GM21723 (cell line): ENCODE data around the gene UBASH3B.

Source experiments
- ATAC-seq: cut with Tn5 transposase; IDR thresholded peaks from one replicate; pipeline ENCODE4 v1.9.1; 2021; ENCODE audit warnings: mild to moderate bottlenecking, moderate library complexity; ENCODE audit not compliant: unreplicated experiment

The UBASH3B gene

GRCh38 chr11:122781378-122782195 lies 126.1 kb downstream of the UBASH3B start:
- ATAC-seq = peak; percentile 83

GRCh38 chr11:122782222-122782621 lies 126.7 kb downstream of the UBASH3B start:
- no peak for ATAC-seq

GRCh38 chr11:122784325-122784955 lies 128.9 kb downstream of the UBASH3B start:
- no peak for ATAC-seq

DNA sequence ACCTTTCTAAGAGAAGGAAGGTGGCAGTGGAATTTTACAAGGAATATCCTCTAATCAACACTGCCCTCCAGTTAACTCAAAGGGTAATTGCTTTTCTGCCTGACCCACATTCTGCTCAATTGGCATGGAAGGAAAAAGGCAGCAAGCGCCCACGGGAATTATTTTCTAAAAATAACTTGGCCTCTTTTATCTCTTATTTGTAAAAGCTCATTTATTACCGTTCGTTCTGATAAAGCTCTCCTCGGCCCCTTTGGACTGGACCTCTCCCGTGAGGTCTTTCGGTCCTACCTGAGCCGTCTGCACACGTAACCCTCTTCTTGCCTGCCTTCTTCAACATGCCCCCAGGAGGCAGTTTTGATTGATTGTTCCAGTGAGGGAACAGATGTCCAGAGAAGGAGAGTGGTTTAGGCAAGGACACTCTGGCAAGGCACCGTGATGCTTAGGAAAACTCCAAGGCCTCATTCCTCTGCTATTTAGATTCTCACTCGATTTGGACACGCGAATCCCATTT lies 129.6 kb downstream of the UBASH3B start:
- ATAC-seq = no peak

DNA sequence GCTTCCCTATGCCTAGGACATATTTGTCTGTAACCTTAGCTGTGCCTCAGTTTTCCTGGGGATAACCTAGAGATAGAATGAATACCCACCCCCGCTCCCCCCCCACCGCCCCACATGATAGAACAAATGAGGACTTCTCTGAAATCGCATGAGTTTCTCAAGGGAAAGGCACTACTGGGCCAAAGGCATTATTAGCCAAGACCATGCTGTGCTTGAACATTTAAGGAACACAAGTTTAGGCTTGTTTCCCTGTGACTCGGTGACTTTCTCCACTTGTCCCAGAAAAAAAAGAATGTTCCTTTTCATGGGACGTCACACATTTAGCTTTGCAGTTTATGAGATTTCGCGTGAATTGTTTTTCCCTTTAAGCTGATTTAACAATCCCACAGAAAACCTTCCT lies 131.4 kb downstream of the UBASH3B start:
- no peak for ATAC-seq

- ATAC-seq = no peak
These were observed 133.4 kb downstream of the UBASH3B start for GRCh38 chr11:122788781-122789535.

DNA sequence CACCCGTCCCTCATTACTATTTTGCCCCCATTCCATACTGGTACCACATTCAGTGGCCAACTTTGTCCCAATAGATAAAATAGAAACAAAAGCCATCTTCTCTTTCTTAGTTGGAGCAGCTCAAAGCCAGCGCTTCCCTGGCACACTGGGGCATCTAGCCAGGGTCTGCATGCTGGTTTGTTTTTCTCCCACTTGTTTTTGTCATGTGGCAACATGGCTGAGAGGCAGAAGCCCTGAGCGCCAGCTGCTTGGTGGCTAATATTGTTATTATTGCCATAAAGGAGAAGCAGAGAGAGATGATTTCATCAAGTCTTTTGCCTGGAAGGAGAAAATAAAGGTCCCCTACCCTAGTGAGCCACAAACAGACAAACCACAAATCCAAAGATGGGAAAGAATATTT lies 134.4 kb downstream of the UBASH3B start:
- no peak for ATAC-seq

- no peak for ATAC-seq
These were observed 135.9 kb downstream of the UBASH3B start for GRCh38 chr11:122791411-122791810.

GRCh38 chr11:122791836-122792235 lies 136.3 kb downstream of the UBASH3B start:
- no peak for ATAC-seq

GRCh38 chr11:122793515-122793914 lies 138.0 kb downstream of the UBASH3B start:
- ATAC-seq = no peak

GRCh38 chr11:122795307-122795706 lies 139.8 kb downstream of the UBASH3B start:
- no peak for ATAC-seq

GRCh38 chr11:122796128-122796717 lies 140.7 kb downstream of the UBASH3B start:
- ATAC-seq = peak; percentile 69

GRCh38 chr11:122797651-122798050 lies 142.1 kb downstream of the UBASH3B start:
- no peak for ATAC-seq

- ATAC-seq = no peak
These were observed 144.0 kb downstream of the UBASH3B start for GRCh38 chr11:122799406-122800105.

DNA sequence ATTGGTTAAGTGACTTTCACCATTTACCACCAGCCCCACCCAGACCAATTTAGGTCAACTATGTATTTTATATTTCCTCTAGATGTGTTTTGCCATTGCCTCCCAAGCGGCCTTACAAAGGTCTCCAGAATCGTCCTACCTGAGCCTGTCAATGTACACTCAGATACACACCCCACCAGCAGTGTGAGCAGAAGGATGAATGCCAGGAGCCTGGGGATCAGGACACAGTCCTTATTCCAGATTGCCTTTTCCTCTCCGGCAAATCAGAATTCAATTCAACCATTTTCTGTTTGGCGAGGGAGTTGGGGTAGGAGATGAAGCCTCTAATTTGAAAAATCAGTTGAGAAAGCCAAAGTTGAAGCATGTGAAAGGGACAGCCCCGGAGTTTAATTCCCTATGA lies 147.4 kb downstream of the UBASH3B start:
- no peak for ATAC-seq

- no peak for ATAC-seq
These were observed 147.8 kb downstream of the UBASH3B start for GRCh38 chr11:122803306-122803705.

DNA sequence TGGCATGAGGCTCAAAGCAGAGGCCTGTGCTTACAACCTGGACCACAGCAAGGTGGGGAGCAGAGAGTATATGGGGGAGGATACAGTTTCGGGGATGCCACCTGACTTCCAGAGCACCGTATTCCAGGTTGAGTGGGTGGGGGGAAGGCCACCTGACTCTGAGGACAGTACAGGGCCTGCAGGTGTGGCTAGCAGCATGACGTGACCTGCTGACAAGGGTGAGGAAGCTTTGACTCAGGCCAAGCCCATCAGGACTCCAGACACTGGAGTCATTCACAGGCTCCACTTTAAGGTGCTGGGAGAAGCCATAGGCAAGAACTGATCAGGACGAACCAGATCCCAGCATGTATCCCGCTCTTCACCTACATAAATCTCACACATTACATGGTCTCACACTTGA lies 148.2 kb downstream of the UBASH3B start:
- no peak for ATAC-seq

DNA sequence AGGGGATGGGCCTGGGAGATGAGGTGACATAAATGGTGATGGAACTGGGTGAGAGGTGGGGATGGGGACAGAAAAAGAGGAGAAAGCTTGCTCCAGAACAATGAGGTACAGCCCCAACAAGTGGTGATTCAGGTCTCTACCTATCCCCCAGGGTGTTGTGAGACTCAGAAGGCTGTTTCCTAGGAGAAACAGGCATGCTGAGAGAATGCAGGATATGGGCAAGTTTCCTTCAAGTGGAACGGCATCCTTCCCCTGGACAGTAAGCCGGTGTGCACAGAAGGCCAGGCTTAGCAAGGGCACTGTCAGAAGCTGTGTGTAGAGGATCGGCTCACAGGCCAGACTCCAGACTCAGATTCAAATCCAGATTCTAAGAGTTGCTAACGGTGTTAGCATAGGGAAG lies 148.6 kb downstream of the UBASH3B start:
- no peak for ATAC-seq

DNA sequence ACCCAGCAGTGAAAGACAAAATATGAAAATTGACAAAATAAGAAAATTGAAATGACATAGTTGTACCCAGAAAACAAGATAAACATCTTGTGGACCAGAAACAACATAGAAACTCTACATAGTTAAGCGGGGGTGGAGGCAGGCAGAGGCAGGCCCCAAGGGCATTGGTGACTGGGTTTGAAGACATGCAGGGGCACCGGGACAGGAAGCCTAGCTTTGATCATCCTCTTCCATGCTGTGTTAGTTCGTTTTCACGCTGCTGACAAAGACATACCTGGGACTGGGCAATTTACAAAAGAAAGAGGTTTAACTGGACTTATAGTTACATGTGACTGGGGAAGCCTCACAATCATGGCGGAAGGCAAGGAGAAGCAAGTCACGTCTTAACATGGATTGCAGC lies 149.3 kb downstream of the UBASH3B start:
- no peak for ATAC-seq

GRCh38 chr11:122807731-122808477 lies 152.4 kb downstream of the UBASH3B start:
- ATAC-seq = peak; percentile 5
